PC-9 (cell line): Measurements from ENCODE around the gene RBM38. TPM values are rescaled to one million over a fixed set of nuclear protein-coding genes. Genes with fewer than 3 reads are reported as not detected.

Experiments used
- BruUV-seq: library from RNA; stranded (reverse); fragments of 400-500 nt; replicated peaks from 2 replicates; lab custom pipeline; 2021; lab: Mats Ljungman, UMichigan
- CTCF ChIA-PET: fragments of 300-600 bp; sonication (Branson Sonifier 250); formaldehyde crosslinking; loops from one replicate; lab custom pipeline; 2022; ENCODE audit warnings: antibody characterized with exemption; lab: Charles Lee
- POLR2A ChIA-PET: fragments of 300-600 bp; sonication (Branson Sonifier 250); formaldehyde crosslinking; loops from one replicate; lab custom pipeline; 2022; ENCODE audit warnings: antibody characterized with exemption; ENCODE audit not compliant: unreplicated experiment; lab: Charles Lee
- DNase-seq, 2 experiments: peaks; one replicate each; pipeline versions ENCODE4 v3.0.0 to v3.0.0-alpha.2; 2015 to 2022; ENCODE audit warnings: mixed read lengths in 1 of 2
- H2AFZ ChIP-seq: fragments of 200-600 bp; sonication (generic); 2 replicates; pipeline ENCODE4 v1.8.1; 2017; ENCODE audit warnings: antibody characterized with exemption
- H3F3A ChIP-seq: fragments of 200-600 bp; sonication (generic); 2 replicates; pipeline ENCODE4 v1.8.1; 2017; ENCODE audit warnings: antibody characterized with exemption, mild to moderate bottlenecking, low read depth; ENCODE audit not compliant: insufficient read depth
- H3K27ac ChIP-seq: fragments of 200-600 bp; sonication (generic); 2 replicates; pipeline ENCODE4 v1.6.1; 2016; ENCODE audit warnings: mixed run types
- H3K27me3 ChIP-seq: fragments of 200-600 bp; sonication (generic); 2 replicates; pipeline ENCODE4 v1.6.1; 2016; ENCODE audit warnings: low read depth, mixed run types; ENCODE audit not compliant: insufficient read depth
- H3K36me3 ChIP-seq: fragments of 200-600 bp; sonication (generic); 2 replicates; pipeline ENCODE4 v1.6.1; 2016; ENCODE audit warnings: low read depth, mixed run types
- H3K4me1 ChIP-seq: fragments of 200-600 bp; sonication (generic); replicated peaks from 2 replicates; pipeline ENCODE4 v1.6.1; 2016; ENCODE audit warnings: mixed run types; ENCODE audit not compliant: insufficient read depth
- H3K4me2 ChIP-seq: fragments of 200-600 bp; sonication (generic); 2 replicates; pipeline ENCODE4 v1.6.1; 2017; ENCODE audit warnings: mixed run types
- H3K4me3 ChIP-seq: fragments of 200-600 bp; sonication (generic); 2 replicates; pipeline ENCODE4 v1.6.1; 2016; ENCODE audit warnings: mixed run types
- H3K79me2 ChIP-seq: fragments of 200-600 bp; sonication (generic); 2 replicates; pipeline ENCODE4 v1.6.1; 2017; ENCODE audit warnings: low read depth, mixed run types
- H3K9me2 ChIP-seq: fragments of 200-600 bp; sonication (generic); 2 replicates; pipeline ENCODE4 v1.8.1; 2017; ENCODE audit warnings: mild to moderate bottlenecking; ENCODE audit not compliant: insufficient read depth
- H3K9me3 ChIP-seq: fragments of 200-600 bp; sonication (generic); 2 replicates; pipeline ENCODE4 v1.8.1; 2016; ENCODE audit warnings: low read depth; ENCODE audit not compliant: insufficient read depth
- H4K20me1 ChIP-seq: fragments of 200-600 bp; sonication (generic); 2 replicates; pipeline ENCODE4 v1.8.1; 2017; ENCODE audit not compliant: insufficient read depth
- CTCF ChIP-seq: fragments of 200-600 bp; sonication (generic); conservative IDR thresholded peaks from 2 replicates; pipeline ENCODE4 v1.6.1; 2017; ENCODE audit warnings: mixed run types, antibody characterized with exemption, mild to moderate bottlenecking, moderate library complexity
- EZH2 ChIP-seq: fragments of 200-600 bp; sonication (generic); IDR thresholded peaks from 2 replicates; pipeline ENCODE4 v1.8.0; 2017; ENCODE audit warnings: antibody characterized with exemption, low read depth
- intact Hi-C: fragments of 100-400 bp; cut with micrococcal nuclease; formaldehyde crosslinking; loops from one replicate; pipeline ENCODE4 v1.10.0; 2022; ENCODE audit not compliant: unreplicated experiment
- total RNA-seq: library from RNA; stranded (reverse); gene quantifications from 2 replicates; pipeline ENCODE4 v1.2.3, GENCODE V29; 2021

RBM38 gene
- total RNA-seq, 1 experiment from 2014 or later, result 25.6 TPM

- Histone ChIP-seq H3K36me3 (peaks cover 59% of the 10 kb centered on the region), H3K79me2 (no peaks in the 10 kb centered on the region), H3K27ac (no peak overlapping the region), H4K20me1 (no peaks in the 10 kb centered on the region; the same call in none of the 2 replicates), H3K4me2 (no peak overlapping the region), H3K4me1 (no peaks in the 10 kb centered on the region), H2AFZ (no peak overlapping the region), H3K27me3 (no peaks in the 10 kb centered on the region), H3K9me3 (no peaks in the 10 kb centered on the region), H3K4me3 (no peak overlapping the region), H3K9me2 (no peaks in the 10 kb centered on the region), H3F3A (peaks cover 9% of the 10 kb centered on the region; the same call in 1 of the 2 replicates)
- DNase-seq, result no peak
- TF ChIP-seq EZH2 (no peak), CTCF (no peak)
- BruUV-seq, result no TSS peak
- POLR2A ChIA-PET, result no interaction called here
- intact Hi-C loops, result no loop called here
- CTCF ChIA-PET, result no interaction called here
Observed at GRCh38 chr20:57371363-57371762, 19.8 kb upstream of the RBM38 start.

- Histone ChIP-seq H3K27me3 (no peaks in the 10 kb centered on the region), H3F3A (peaks cover 9% of the 10 kb centered on the region; the same call in 1 of the 2 replicates), H3K9me3 (no peaks in the 10 kb centered on the region), H3K4me3 (no peak overlapping the region), H3K9me2 (no peaks in the 10 kb centered on the region), H3K36me3 (peaks cover 53% of the 10 kb centered on the region), H4K20me1 (peaks cover 2% of the 10 kb centered on the region), H3K27ac (no peak overlapping the region), H3K4me1 (no peaks in the 10 kb centered on the region), H3K4me2 (no peak overlapping the region), H3K79me2 (no peaks in the 10 kb centered on the region), H2AFZ (no peak overlapping the region)
- POLR2A ChIA-PET, result no interaction called here
- no peak for DNase-seq
- no peak for TF ChIP-seq CTCF
- CTCF ChIA-PET, result no interaction called here
- intact Hi-C loops, result no loop called here
- BruUV-seq, result no TSS peak
Observed at GRCh38 chr20:57372157-57372556, 19.0 kb upstream of the RBM38 start.

GRCh38 chr20:57372581-57373350, 18.4 kb upstream of the RBM38 start:
- no peaks in the 10 kb centered on the region for H3K9me3 ChIP-seq
- DNase-seq, result no peak
- peaks cover 55% of the 10 kb centered on the region for H3K36me3 ChIP-seq
- ChIA-PET POLR2A (no interaction called here), CTCF (no interaction called here)
- peaks cover 8% of the 10 kb centered on the region for H4K20me1 ChIP-seq
- H3K4me3 ChIP-seq, result no peak overlapping the region
- no peak overlapping the region for H2AFZ ChIP-seq
- H3K4me2 ChIP-seq, result no peak overlapping the region
- H3K9me2 ChIP-seq, result no peaks in the 10 kb centered on the region
- no peaks in the 10 kb centered on the region for H3K27me3 ChIP-seq
- H3K27ac ChIP-seq, result no peak overlapping the region
- H3F3A ChIP-seq, result peaks cover 9% of the 10 kb centered on the region; the same call in 1 of the 2 replicates
- intact Hi-C loops, result no loop called here
- no peaks in the 10 kb centered on the region for H3K79me2 ChIP-seq
- no peak for TF ChIP-seq CTCF
- TF ChIP-seq EZH2, result no peak
- H3K4me1 ChIP-seq, result no peaks in the 10 kb centered on the region
- no TSS peak for BruUV-seq
